ENCODE results near the gene SPG7. TPM values are rescaled to one million over a fixed set of nuclear protein-coding genes. Genes with fewer than 3 reads are reported as not detected.

The SPG7 gene
- total RNA-seq, 1 donor from 2014 or later, result 122 TPM

- Histone ChIP-seq H3K4me3 (no peak overlapping the region), H2AFZ (replicated peaks) (no peak overlapping the region), H3F3A (ENCODE audit: low read depth) (peaks cover 8% of the 10 kb centered on the region), H3K9ac (no peak overlapping the region), H3K79me2 (ENCODE audit: low read depth) (peaks cover 100% of the 10 kb centered on the region), H4K20me1 (ENCODE audit: low read depth) (peaks cover 100% of the 10 kb centered on the region), H3K4me2 (peak overlapping the region; percentile 34), H3K9me3 (ENCODE audit: low read depth) (no peaks in the 10 kb centered on the region), H3K27ac (peak overlapping the region; percentile 31), H3K27me3 (no peaks in the 10 kb centered on the region), H3K4me1 (peaks cover 59% of the 10 kb centered on the region), H3K36me3 (no peaks in the 10 kb centered on the region)
- Mint-ChIP-seq H3K4me3 (no peak overlapping the region), H3K27me3 (ENCODE audit: insufficient read depth, low read depth) (peaks cover 4% of the 10 kb centered on the region), H3K36me3 (peaks cover 12% of the 10 kb centered on the region), H3K4me1 (peaks cover 72% of the 10 kb centered on the region), H3K27ac (no peak overlapping the region), H3K9me3 (no peaks in the 10 kb centered on the region)
- TF ChIP-seq EZH2 (IDR thresholded peaks at IDR 0.05), result no peak
- TF ChIP-seq CTCF (IDR thresholded peaks at IDR 0.05), result no peak
- no peak for TF ChIP-seq EZH2phosphoT487 (IDR thresholded peaks at IDR 0.05)
- no peak for DNase-seq (ENCODE audit: low spot score)
Observed at GRCh38 chr16:89482817-89483205, 25.4 kb upstream of the SPG7 start.

- H3K27me3 ChIP-seq, result no peaks in the 10 kb centered on the region
- H3K4me1 Mint-ChIP-seq, result peaks cover 73% of the 10 kb centered on the region
- H3K27ac Mint-ChIP-seq, result no peak overlapping the region
- H3K9me3 ChIP-seq (ENCODE audit: low read depth), result no peaks in the 10 kb centered on the region
- H3K9me3 Mint-ChIP-seq, result no peaks in the 10 kb centered on the region
- no peak overlapping the region for H3K4me2 ChIP-seq
- no peak overlapping the region for H3K9ac ChIP-seq
- peaks cover 19% of the 10 kb centered on the region for H3F3A ChIP-seq (ENCODE audit: low read depth)
- H3K4me3 ChIP-seq, result no peak overlapping the region
- H3K27me3 Mint-ChIP-seq (ENCODE audit: insufficient read depth, low read depth), result peaks cover 3% of the 10 kb centered on the region
- no peak overlapping the region for H3K4me3 Mint-ChIP-seq
- TF ChIP-seq EZH2 (IDR thresholded peaks at IDR 0.05) (no peak), EZH2phosphoT487 (IDR thresholded peaks at IDR 0.05) (no peak), CTCF (IDR thresholded peaks at IDR 0.05) (no peak)
- no peak overlapping the region for H2AFZ ChIP-seq (replicated peaks)
- H3K36me3 Mint-ChIP-seq, result peaks cover 12% of the 10 kb centered on the region
- H3K4me1 ChIP-seq, result peaks cover 61% of the 10 kb centered on the region
- H3K36me3 ChIP-seq, result no peaks in the 10 kb centered on the region
- H3K79me2 ChIP-seq (ENCODE audit: low read depth), result peaks cover 100% of the 10 kb centered on the region
- peaks cover 100% of the 10 kb centered on the region for H4K20me1 ChIP-seq (ENCODE audit: low read depth)
- no peak overlapping the region for H3K27ac ChIP-seq
- DNase-seq (ENCODE audit: low spot score), result no peak
Observed at GRCh38 chr16:89484041-89484501, 24.1 kb upstream of the SPG7 start.

GRCh38 chr16:89484923-89485679 lies 23.1 kb upstream of the SPG7 start:
- peaks cover 19% of the 10 kb centered on the region for H3F3A ChIP-seq (ENCODE audit: low read depth)
- H3K4me2 ChIP-seq, result no peak overlapping the region
- peak overlapping the region; percentile 48 for H3K4me3 Mint-ChIP-seq
- peaks cover 70% of the 10 kb centered on the region for H3K4me1 Mint-ChIP-seq
- peak overlapping the region; percentile 67 for H3K27ac Mint-ChIP-seq
- DNase-seq (ENCODE audit: low spot score), result no peak
- H2AFZ ChIP-seq (replicated peaks), result no peak overlapping the region
- no peaks in the 10 kb centered on the region for H3K9me3 ChIP-seq (ENCODE audit: low read depth)
- no peaks in the 10 kb centered on the region for H3K9me3 Mint-ChIP-seq
- peaks cover 100% of the 10 kb centered on the region for H3K79me2 ChIP-seq (ENCODE audit: low read depth)
- H4K20me1 ChIP-seq (ENCODE audit: low read depth), result peaks cover 91% of the 10 kb centered on the region
- no peaks in the 10 kb centered on the region for H3K36me3 ChIP-seq
- H3K4me1 ChIP-seq, result peaks cover 58% of the 10 kb centered on the region
- no peak overlapping the region for H3K9ac ChIP-seq
- no peaks in the 10 kb centered on the region for H3K27me3 ChIP-seq
- no peak overlapping the region for H3K4me3 ChIP-seq
- no peak for TF ChIP-seq CTCF (IDR thresholded peaks at IDR 0.05)
- TF ChIP-seq EZH2 (IDR thresholded peaks at IDR 0.05), result no peak
- no peak for TF ChIP-seq EZH2phosphoT487 (IDR thresholded peaks at IDR 0.05)
- peaks cover 12% of the 10 kb centered on the region for H3K36me3 Mint-ChIP-seq
- H3K27ac ChIP-seq, result peak overlapping the region; percentile 4
- H3K27me3 Mint-ChIP-seq (ENCODE audit: insufficient read depth, low read depth), result peaks cover 3% of the 10 kb centered on the region
